NCI-H1436 (cell line): Measurements from ENCODE around the gene SMIM9.

Experiments used
- DNase-seq: peaks from one replicate; lab custom pipeline; 2025; lab: John Stamatoyannopoulos, UW

The SMIM9 gene

DNA sequence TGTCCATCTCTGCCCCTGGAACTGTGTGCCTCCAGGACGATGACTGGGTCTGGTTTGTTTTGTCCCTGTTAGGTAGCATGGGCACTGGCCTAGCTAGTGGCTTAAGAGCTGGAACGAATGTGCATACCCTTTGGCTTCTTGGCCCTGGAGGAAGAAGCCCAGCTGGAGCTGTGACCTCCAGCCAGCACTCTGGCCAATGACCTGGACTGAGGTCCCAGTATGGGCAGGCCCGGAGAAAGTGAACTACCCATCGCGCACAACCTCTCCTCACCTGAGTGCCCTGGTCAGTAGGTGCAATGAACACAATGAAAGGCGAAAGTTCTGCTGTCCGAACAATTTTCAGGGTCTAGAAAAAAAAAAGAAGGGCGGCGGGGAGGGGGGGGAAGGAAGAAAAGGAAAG lies 53.5 kb downstream of the SMIM9 start:
- no peak for DNase-seq

DNA sequence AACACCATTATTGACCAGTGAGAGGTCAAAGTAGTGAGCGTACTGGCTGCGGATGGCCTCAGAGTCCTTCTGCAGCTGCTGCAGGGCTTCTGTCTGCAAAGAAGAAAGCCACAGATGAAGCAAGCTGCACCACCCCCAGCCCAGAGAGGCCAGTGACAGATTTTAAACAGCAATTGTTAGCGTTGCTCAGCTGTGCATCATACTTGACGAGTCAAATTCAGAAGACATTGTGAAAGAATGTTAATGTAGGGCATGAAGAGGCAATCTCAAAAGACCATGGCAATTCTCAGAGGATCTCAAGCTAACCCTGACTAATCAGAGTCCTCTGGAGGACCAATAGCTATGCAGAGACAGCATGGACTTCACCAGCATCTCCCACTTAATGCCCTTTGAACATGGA lies 55.2 kb downstream of the SMIM9 start:
- DNase-seq: no peak

DNA sequence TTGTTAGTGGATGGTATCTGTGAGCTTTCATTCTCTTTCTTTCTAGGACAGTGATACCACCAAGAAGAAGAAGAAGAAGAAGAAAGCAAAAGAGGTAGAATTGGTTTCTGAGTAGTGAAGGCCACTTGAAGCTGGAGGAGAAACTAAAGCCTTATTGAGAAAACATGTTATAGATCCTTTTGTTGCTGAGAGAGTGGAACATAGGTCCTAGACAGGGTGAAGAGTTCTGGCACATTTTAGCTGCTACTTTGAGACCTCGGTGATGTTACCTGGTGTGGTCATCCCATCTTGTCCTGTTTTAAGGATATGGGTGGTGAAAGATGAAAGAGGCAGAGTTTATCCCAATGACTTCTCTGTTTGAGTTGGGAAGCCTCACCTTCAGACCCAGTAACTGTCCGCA lies 57.7 kb downstream of the SMIM9 start:
- DNase-seq: no peak

GRCh38 chrX:154775419-154776349 lies 58.8 kb downstream of the SMIM9 start:
- no peak for DNase-seq

- DNase-seq: no peak
These were observed 59.8 kb downstream of the SMIM9 start for GRCh38 chrX:154774622-154775021.
